Esophagus muscularis mucosa (tissue), 4 donors: ENCODE measurements around the gene ANKS1B. TPM values are rescaled to one million over a fixed set of nuclear protein-coding genes. Genes with fewer than 3 reads are reported as not detected.
"Not testable (repeated sequence)": the region's sequence is repeated elsewhere in the genome, so short reads cannot be mapped to it uniquely, and the experiment has no call there.

Experiments
- DNase-seq: peaks from one replicate; pipeline ENCODE4 v3.0.0-alpha.2; 2017; ENCODE audit errors: extremely low spot score
- H3K27ac ChIP-seq, 4 donors: fragments of 200-600 bp; sonication (generic); replicated peaks in 1 of 4; 1 replicate in 3 of 4; 2 replicates in 1 of 4; pipeline ENCODE4 v1.5.1; 2016 to 2019; ENCODE audit warnings: mild to moderate bottlenecking in 1 of 4
- H3K27me3 ChIP-seq, 4 donors: fragments of 200-600 bp; sonication (generic); one replicate each; pipeline versions ENCODE4 v1.5.1 to v1.6.0; 2016 to 2019
- H3K36me3 ChIP-seq, 4 donors: fragments of 200-600 bp; sonication (generic); one replicate each; pipeline ENCODE4 v1.5.1; 2016 to 2019
- H3K4me1 ChIP-seq, 4 donors: fragments of 200-600 bp; sonication (generic); one replicate each; pipeline ENCODE4 v1.5.1; 2016 to 2019
- H3K4me3 ChIP-seq, 4 donors: fragments of 200-600 bp; sonication (generic); 1 replicate in 2 of 4; 2 replicates in 2 of 4; pipeline ENCODE4 v1.5.1; 2016 to 2019; ENCODE audit warnings: mild to moderate bottlenecking in 4 of 4, moderate library complexity in 1 of 4
- H3K9me3 ChIP-seq, 4 donors: fragments of 200-600 bp; sonication (generic); 1 replicate in 3 of 4; 2 replicates in 1 of 4; pipeline ENCODE4 v1.5.1; 2016 to 2019
- CTCF ChIP-seq, 3 experiments: fragments of 200-600 bp in 2 of 3; fragments of 450-650 bp in 1 of 3; sonication (generic) in 2 of 3; IDR thresholded peaks; one replicate each; pipeline ENCODE4 v1.5.1; 2017 to 2019; ENCODE audit warnings: antibody characterized with exemption in 3 of 3, mild to moderate bottlenecking in 2 of 3, moderate library complexity in 1 of 3
- EP300 ChIP-seq: sonication (generic); formaldehyde crosslinking; IDR thresholded peaks from one replicate; pipeline ENCODE4 v1.6.1; 2017; ENCODE audit warnings: antibody characterized with exemption
- POLR2A ChIP-seq: fragments of 450-650 bp; IDR thresholded peaks from one replicate; pipeline ENCODE4 v1.6.1; 2017; ENCODE audit warnings: antibody characterized with exemption, moderate library complexity, mild to moderate bottlenecking, low read depth
- POLR2AphosphoS5 ChIP-seq, 2 donors: sonication (generic); formaldehyde crosslinking; IDR thresholded peaks; one replicate each; pipeline ENCODE4 v1.6.1; 2017; ENCODE audit warnings: antibody characterized with exemption in 2 of 2
- WGBS: methylation state at CpG from one replicate; pipeline ENCODE4 v1.1.5; 2018; 5-methylcytosine and 5-hydroxymethylcytosine counted together
- intact Hi-C: fragments of 100-400 bp; cut with DNase I; formaldehyde crosslinking; loops from one replicate; pipeline ENCODE4 v1.15.1; 2023
- total RNA-seq, 4 donors: library from RNA; depleted of rRNA; stranded (reverse); fragments of >200 nt; gene quantifications; one replicate each; pipeline versions ENCODE4 v1.1.0 to v1.2.1, GENCODE V29; 2016

The ANKS1B gene
- total RNA-seq, 4 donors from 2014 or later = 20.4 to 28.7 (median 21.6) TPM

- Histone ChIP-seq H3K36me3 (peaks cover 0 to 7% (median 0%) of the 10 kb centered on the region in 4 donors), H3K27ac (no peak overlapping the region), H3K27me3 (no peaks in the 10 kb centered on the region), H3K9me3 (no peaks in the 10 kb centered on the region), H3K4me3 (no peak overlapping the region), H3K4me1 (no peaks in the 10 kb centered on the region)
- TF ChIP-seq CTCF (IDR thresholded peaks at IDR 0.05) (no peak), EP300 (no peak), POLR2A (no peak), POLR2AphosphoS5 (IDR thresholded peaks at IDR 0.05) (no peak)
- intact Hi-C loops = no loop called here
- whole genome bisulfite sequencing = 84% methylated on average over 2 of the region's 3 CpGs
- no peak for DNase-seq
Observed at GRCh38 chr12:99250091-99250490, 734.6 kb downstream of the ANKS1B start.

GRCh38 chr12:99249543-99249942 lies 735.2 kb downstream of the ANKS1B start:
- 46% methylated on average over 4 of the region's 4 CpGs for WGBS
- peaks cover 0 to 7% (median 0%) of the 10 kb centered on the region in 4 donors for H3K36me3 ChIP-seq
- H3K9me3 ChIP-seq = no peaks in the 10 kb centered on the region
- no peak overlapping the region for H3K4me3 ChIP-seq
- intact Hi-C loops = no loop called here
- H3K27me3 ChIP-seq = no peaks in the 10 kb centered on the region
- DNase-seq = no peak
- TF ChIP-seq POLR2A (no peak), EP300 (no peak)
- H3K27ac ChIP-seq = no peak overlapping the region
- no peaks in the 10 kb centered on the region for H3K4me1 ChIP-seq

- H3K27ac ChIP-seq, intact Hi-C loops, H3K4me1 ChIP-seq, H3K9me3 ChIP-seq, H3K36me3 ChIP-seq, DNase-seq, H3K4me3 ChIP-seq, H3K27me3 ChIP-seq: not testable (repeated sequence)
- 100% methylated on average over 1 of the region's 7 CpGs for WGBS
Observed at GRCh38 chr12:99237907-99238538, 746.7 kb downstream of the ANKS1B start.

- Histone ChIP-seq H3K9me3 (no peaks in the 10 kb centered on the region), H3K4me3 (no peak overlapping the region), H3K27ac (no peak overlapping the region), H3K27me3 (no peaks in the 10 kb centered on the region), H3K4me1 (no peaks in the 10 kb centered on the region), H3K36me3 (no peaks in the 10 kb centered on the region)
- intact Hi-C loops = no loop called here
- TF ChIP-seq POLR2AphosphoS5 (IDR thresholded peaks at IDR 0.05) = no peak
- no peak for TF ChIP-seq POLR2A
- 66% methylated on average over 3 of the region's 3 CpGs for WGBS
- no peak for DNase-seq
Observed at GRCh38 chr12:99235381-99235780, 749.4 kb downstream of the ANKS1B start.

- no peak for DNase-seq
- H3K4me3 ChIP-seq = no peak overlapping the region
- H3K4me1 ChIP-seq = no peaks in the 10 kb centered on the region
- WGBS = 100% methylated on average over 1 of the region's 1 CpG
- no peak overlapping the region for H3K27ac ChIP-seq
- intact Hi-C loops = no loop called here
- H3K9me3 ChIP-seq = no peaks in the 10 kb centered on the region
- no peaks in the 10 kb centered on the region for H3K36me3 ChIP-seq
- H3K27me3 ChIP-seq = no peaks in the 10 kb centered on the region
- TF ChIP-seq POLR2A (no peak), CTCF (IDR thresholded peaks at IDR 0.05) (no peak), POLR2AphosphoS5 (IDR thresholded peaks at IDR 0.05) (no peak), EP300 (no peak)
Observed at GRCh38 chr12:99234702-99235101, 750.0 kb downstream of the ANKS1B start.

- DNase-seq = no peak
- Histone ChIP-seq H3K36me3 (no peaks in the 10 kb centered on the region), H3K27me3 (no peaks in the 10 kb centered on the region), H3K27ac (no peak overlapping the region), H3K4me1 (no peaks in the 10 kb centered on the region), H3K9me3 (no peaks in the 10 kb centered on the region), H3K4me3 (no peak overlapping the region)
- intact Hi-C loops = no loop called here
- TF ChIP-seq POLR2AphosphoS5 (IDR thresholded peaks at IDR 0.05) = no peak
- TF ChIP-seq POLR2A = no peak
- no peak for TF ChIP-seq EP300
- no peak for TF ChIP-seq CTCF (IDR thresholded peaks at IDR 0.05)
- WGBS = 92% methylated on average over 4 of the region's 4 CpGs
Observed at GRCh38 chr12:99232324-99232723, 752.4 kb downstream of the ANKS1B start.
